Neutrophil (primary cell): ENCODE measurements around the gene EVC.

ENCODE experiments used
- H3K27ac ChIP-seq: fragments of 200-600 bp; sonication (generic); 2 replicates; pipeline ENCODE4 v1.5.1; 2016; ENCODE audit warnings: mild to moderate bottlenecking, moderate library complexity
- H3K27me3 ChIP-seq: fragments of 200-600 bp; sonication (generic); 2 replicates; pipeline ENCODE4 v1.6.0; 2016; ENCODE audit warnings: mild to moderate bottlenecking
- H3K36me3 ChIP-seq: fragments of 200-600 bp; sonication (generic); 2 replicates; pipeline ENCODE4 v1.5.1; 2017
- H3K4me1 ChIP-seq, 2 experiments: fragments of 200-600 bp in 1 of 2; sonication (generic) in 1 of 2; 1 replicate in 1 of 2; 2 replicates in 1 of 2; pipeline versions ENCODE4 v1.5.1 to v1.6.1; 2013 to 2016; ENCODE audit warnings: low read depth in 1 of 2, low read length in 1 of 2, mild to moderate bottlenecking in 1 of 2, moderate library complexity in 1 of 2; ENCODE audit not compliant: control insufficient read depth in 1 of 2, insufficient read depth in 1 of 2
- H3K4me3 ChIP-seq, 2 experiments: fragments of 200-600 bp in 1 of 2; sonication (generic) in 1 of 2; 1 replicate in 1 of 2; 2 replicates in 1 of 2; pipeline ENCODE4 v1.5.1; 2013 to 2016; ENCODE audit warnings: low read depth in 1 of 2, low read length in 1 of 2, mild to moderate bottlenecking in 1 of 2, moderate library complexity in 1 of 2
- H3K9me3 ChIP-seq: fragments of 200-600 bp; sonication (generic); 2 replicates; pipeline ENCODE4 v1.5.1; 2016
- CTCF ChIP-seq: fragments of 200-600 bp; sonication (generic); IDR thresholded peaks from 2 replicates; pipeline ENCODE4 v1.5.1; 2016; ENCODE audit warnings: antibody characterized with exemption

EVC gene

GRCh38 chr4:5678977-5679376, 32.0 kb upstream of the EVC start:
- Histone ChIP-seq H3K4me3 (no peak overlapping the region), H3K27me3 (no peaks in the 10 kb centered on the region), H3K9me3 (no peaks in the 10 kb centered on the region), H3K36me3 (no peaks in the 10 kb centered on the region), H3K27ac (no peak overlapping the region), H3K4me1 (no peaks in the 10 kb centered on the region)
- no peak for TF ChIP-seq CTCF

DNA sequence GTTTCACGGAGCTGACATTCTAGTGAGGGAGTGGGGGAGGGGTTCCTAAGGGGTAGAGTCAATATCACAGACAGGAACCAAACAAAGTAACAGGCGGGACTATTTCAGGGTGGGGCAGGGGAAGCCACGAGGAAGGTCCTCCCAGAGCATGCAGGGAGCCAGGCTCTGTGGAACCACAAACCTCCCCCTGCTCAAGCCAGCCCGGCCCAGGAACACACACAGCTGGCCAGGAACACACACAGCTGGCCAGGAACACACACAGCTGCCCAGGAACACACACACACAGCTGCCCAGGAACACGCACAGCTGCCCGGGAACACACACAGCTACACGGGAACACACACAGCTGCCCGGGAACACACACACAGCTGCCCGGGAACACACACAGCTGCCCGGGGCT, 27.4 kb upstream of the EVC start:
- no peak for TF ChIP-seq CTCF
- no peaks in the 10 kb centered on the region for H3K4me1 ChIP-seq
- H3K9me3 ChIP-seq = no peaks in the 10 kb centered on the region
- no peaks in the 10 kb centered on the region for H3K36me3 ChIP-seq
- no peaks in the 10 kb centered on the region for H3K27me3 ChIP-seq
- H3K4me3 ChIP-seq = no peak overlapping the region
- H3K27ac ChIP-seq = no peak overlapping the region

DNA sequence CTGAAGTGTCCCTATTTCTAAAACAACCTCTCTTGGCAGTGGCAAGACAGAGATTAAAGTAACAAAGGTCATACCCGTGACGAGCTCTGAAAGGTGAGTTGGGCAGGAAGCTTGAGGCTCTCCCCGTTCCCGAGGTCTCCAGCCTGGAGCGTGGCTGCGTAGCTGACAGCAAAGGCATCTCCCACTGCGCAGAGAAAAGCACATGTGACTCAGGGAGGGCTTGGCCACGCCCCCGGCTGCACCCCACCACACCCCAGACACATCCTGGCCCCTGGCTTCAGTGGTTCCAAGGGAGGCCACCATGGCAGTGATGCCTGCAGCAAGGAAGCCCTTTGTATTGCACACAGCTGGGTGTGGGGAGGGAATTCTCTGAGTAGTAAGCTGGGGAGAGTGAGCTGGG, 25.7 kb upstream of the EVC start:
- no peaks in the 10 kb centered on the region for H3K27me3 ChIP-seq
- H3K36me3 ChIP-seq = no peaks in the 10 kb centered on the region
- H3K27ac ChIP-seq = no peak overlapping the region
- no peaks in the 10 kb centered on the region for H3K4me1 ChIP-seq
- no peaks in the 10 kb centered on the region for H3K9me3 ChIP-seq
- no peak overlapping the region for H3K4me3 ChIP-seq
- TF ChIP-seq CTCF = no peak

DNA sequence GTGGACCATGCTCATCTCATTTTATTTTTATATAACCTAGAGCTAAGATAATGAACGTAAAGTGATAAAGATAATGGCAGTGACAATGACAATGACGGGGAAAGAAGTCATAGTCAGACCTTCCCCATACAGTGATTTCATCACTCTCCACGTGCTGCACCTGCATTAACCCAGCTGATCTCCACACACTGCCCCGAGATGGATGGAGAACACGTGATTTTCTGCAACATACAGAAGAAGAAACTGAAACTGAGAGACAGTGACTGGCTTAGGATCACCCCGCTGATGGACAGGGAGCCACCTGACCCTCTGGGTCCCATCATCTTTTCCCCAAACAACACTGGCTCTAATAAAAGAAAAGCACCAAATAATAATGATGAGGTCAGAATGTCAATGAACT, 24.7 kb upstream of the EVC start:
- no peaks in the 10 kb centered on the region for H3K4me1 ChIP-seq
- TF ChIP-seq CTCF = no peak
- no peaks in the 10 kb centered on the region for H3K9me3 ChIP-seq
- no peaks in the 10 kb centered on the region for H3K27me3 ChIP-seq
- H3K27ac ChIP-seq = no peak overlapping the region
- no peaks in the 10 kb centered on the region for H3K36me3 ChIP-seq
- H3K4me3 ChIP-seq = no peak overlapping the region

DNA sequence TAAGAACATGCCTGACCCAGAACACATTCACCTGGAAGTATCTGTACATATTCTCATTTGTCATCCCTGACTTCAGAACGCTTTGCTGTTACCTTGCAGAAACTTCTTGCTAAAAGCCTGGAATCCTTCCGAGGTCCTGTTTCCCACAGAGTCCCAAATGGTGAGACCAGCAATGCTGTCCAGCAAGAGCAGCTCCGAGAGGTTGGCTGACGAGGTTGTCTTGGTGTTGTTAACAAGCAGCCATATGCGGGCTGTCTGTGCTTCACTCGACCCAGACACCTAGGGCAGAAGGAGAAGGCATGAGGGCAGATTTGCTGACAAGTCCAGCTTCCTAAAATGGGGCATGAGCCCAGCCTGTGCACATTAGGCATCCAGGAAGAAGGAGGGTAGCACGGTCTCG, 21.9 kb upstream of the EVC start:
- H3K9me3 ChIP-seq = no peaks in the 10 kb centered on the region
- H3K36me3 ChIP-seq = no peaks in the 10 kb centered on the region
- H3K27ac ChIP-seq = no peak overlapping the region
- H3K27me3 ChIP-seq = no peaks in the 10 kb centered on the region
- H3K4me1 ChIP-seq = no peaks in the 10 kb centered on the region
- H3K4me3 ChIP-seq = no peak overlapping the region
- TF ChIP-seq CTCF = no peak

- no peak overlapping the region for H3K4me3 ChIP-seq
- H3K36me3 ChIP-seq = no peaks in the 10 kb centered on the region
- H3K27ac ChIP-seq = no peak overlapping the region
- TF ChIP-seq CTCF = no peak
- no peaks in the 10 kb centered on the region for H3K4me1 ChIP-seq
- H3K9me3 ChIP-seq = no peaks in the 10 kb centered on the region
- no peaks in the 10 kb centered on the region for H3K27me3 ChIP-seq
Observed at GRCh38 chr4:5691491-5692132, 19.4 kb upstream of the EVC start.
